Smooth muscle cell of bladder (primary cell): Measurements from ENCODE around the gene ABL1. TPM values are rescaled to one million over a fixed set of nuclear protein-coding genes. Genes with fewer than 3 reads are reported as not detected.

ENCODE experiments used
- total RNA-seq: library from RNA; depleted of rRNA; stranded (reverse); fragments of >200 nt; gene quantifications from 2 replicates; pipeline ENCODE4 v1.2.3, GENCODE V29; 2014

The ABL1 gene
- total RNA-seq, result 62.0 and 68.1 TPM in 2 replicates

DNA sequence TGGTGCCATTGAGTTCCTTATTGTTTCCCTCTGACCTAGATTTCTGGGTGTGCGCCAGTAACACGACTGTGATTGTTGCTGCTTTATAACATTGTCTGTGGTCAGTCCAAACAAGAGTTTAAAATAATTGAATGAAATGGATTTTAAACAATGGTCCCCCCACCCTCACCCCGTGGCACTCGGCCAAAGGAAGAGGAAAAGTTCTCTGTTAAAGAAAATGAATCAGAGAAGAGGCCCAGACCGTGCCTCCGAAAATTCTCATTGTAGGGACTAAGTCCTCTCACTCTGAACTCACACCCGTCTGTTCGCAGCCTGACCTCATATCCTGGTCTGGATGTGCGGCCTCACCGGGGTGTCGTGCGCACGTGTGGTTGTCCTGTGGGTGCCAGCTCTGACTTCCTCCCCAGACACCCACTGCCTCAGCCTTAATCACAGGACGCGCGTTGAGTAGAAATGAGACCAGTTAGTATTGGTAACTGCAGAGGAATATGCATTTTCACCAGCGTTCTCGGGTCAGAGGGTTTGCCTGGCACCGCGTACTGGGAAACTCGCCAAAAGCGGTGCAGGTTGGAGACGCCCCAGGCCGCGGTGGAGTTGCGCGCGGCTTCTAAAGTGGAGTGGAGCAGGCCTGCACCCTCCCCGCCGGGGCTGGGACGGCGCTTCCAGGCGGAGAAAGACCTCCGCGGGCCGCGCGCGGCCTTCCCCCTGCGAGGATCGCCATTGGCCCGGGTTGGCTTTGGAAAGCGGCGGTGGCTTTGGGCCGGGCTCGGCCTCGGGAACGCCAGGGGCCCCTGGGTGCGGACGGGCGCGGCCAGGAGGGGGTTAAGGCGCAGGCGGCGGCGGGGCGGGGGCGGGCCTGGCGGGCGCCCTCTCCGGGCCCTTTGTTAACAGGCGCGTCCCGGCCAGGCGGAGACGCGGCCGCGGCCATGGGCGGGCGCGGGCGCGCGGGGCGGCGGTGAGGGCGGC lies at the start of gene ABL1:
Gene ABL1, plus strand, starts transcription at position 884 of the 966 bp plus-strand sequence. CDS start 193 bp downstream, outside the sequence.

DNA sequence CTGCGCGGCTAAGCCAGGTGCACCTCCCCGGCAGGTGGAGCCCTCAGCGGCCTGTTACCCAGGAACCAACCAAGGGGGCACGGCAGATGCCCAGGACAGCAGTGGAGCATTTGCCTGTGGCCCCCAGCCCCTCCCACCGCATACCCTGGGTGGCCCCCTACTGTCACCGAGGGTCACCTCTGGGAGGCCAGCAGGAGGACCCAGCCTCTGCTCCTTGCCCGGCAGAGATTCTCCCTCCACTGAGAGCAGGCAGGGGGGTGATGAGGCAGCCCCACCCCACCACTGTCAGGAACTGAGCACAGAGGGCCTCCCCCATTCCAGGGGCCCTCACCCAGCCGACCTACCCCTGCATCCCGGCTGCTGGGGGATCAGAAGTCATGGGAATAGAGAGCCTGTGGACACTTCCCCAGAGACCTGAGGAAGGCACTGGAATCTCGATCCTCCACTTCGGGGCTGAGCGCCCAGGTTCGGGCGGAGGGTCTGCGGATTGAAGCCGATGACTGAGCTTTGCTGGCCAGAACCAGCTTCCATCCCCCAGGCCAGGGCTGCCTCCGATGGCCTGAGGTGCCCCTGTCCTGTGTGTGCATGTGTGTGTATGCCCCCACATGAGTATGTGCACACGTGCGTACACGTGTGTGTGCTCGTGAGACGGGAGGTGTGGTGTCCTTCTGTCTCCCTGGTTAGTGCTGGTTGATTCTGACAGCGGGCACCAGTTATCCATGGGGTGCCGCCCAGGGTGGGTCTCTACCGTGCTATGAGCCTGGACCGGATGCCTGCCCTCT lies 61.4 kb downstream of the ABL1 start, which contains the start of gene QRFP:
Gene QRFP, minus strand, starts transcription at position 580 of the 782 bp plus-strand sequence. CDS start 2,974 bp downstream, outside the sequence.

Other genes with a start within 250 kb of the ABL1 start
- gene PRDM12, start 170.7 kb upstream of the ABL1 start, total RNA-seq, result not detected in 2 replicates
- gene EXOSC2, start 141.5 kb upstream of the ABL1 start, total RNA-seq, result 18.9 and 30.5 TPM in 2 replicates
- gene QRFP, start 61.6 kb downstream of the ABL1 start, total RNA-seq, result not detected in 2 replicates
- gene FIBCD1, start 104.0 kb downstream of the ABL1 start, total RNA-seq, result 0.28 and 1.5 TPM in 2 replicates
- 0.09 and 0.28 TPM in 2 replicates for gene LAMC3, start 173.9 kb downstream of the ABL1 start, total RNA-seq